Uterus (tissue), 2 donors: Measurements from ENCODE around the gene LEKR1.
"Not testable (repeated sequence)": the region's sequence is repeated elsewhere in the genome, so short reads cannot be mapped to it uniquely, and the experiment has no call there.

Experiments
- CTCF ChIP-seq, 4 experiments: fragments of 200-600 bp in 2 of 4; fragments of 450-650 bp in 2 of 4; sonication (generic) in 2 of 4; IDR thresholded peaks; one replicate each; pipeline ENCODE4 v1.5.1; 2016 to 2019; ENCODE audit warnings: antibody characterized with exemption in 4 of 4, mild to moderate bottlenecking in 2 of 4, moderate library complexity in 1 of 4
- POLR2A ChIP-seq, 2 donors: fragments of 450-650 bp; IDR thresholded peaks; one replicate each; pipeline ENCODE4 v1.6.1; 2016; ENCODE audit warnings: antibody characterized with exemption in 2 of 2, mild to moderate bottlenecking in 1 of 2, moderate library complexity in 1 of 2

GRCh38 chr3:156895374-156895773, 69.2 kb downstream of the LEKR1 start:
- not testable (repeated sequence) for TF ChIP-seq POLR2A, CTCF (IDR thresholded peaks at IDR 0.05)
